IPS DF 6.9 (cell line): ENCODE measurements around the gene CLDN9.

Experiments used
- DNase-seq: peaks from one replicate; pipeline ENCODE4 v3.0.0-alpha.2; 2013; ENCODE audit warnings: low read depth, low spot score
- H3K27ac ChIP-seq: one replicate; pipeline ENCODE4 v1.5.1; 2013; ENCODE audit warnings: low read length, control low read depth
- H3K27me3 ChIP-seq: 2 replicates; pipeline ENCODE4 v1.6.1; 2013; ENCODE audit warnings: mild to moderate bottlenecking, low read length; ENCODE audit not compliant: control insufficient read depth, insufficient read depth
- H3K36me3 ChIP-seq: 2 replicates; pipeline ENCODE4 v1.6.1; 2013; ENCODE audit warnings: low read length; ENCODE audit not compliant: control insufficient read depth, insufficient read depth
- H3K4me1 ChIP-seq: 2 replicates; pipeline ENCODE4 v1.6.1; 2013; ENCODE audit warnings: low read length; ENCODE audit not compliant: control insufficient read depth, insufficient read depth
- H3K4me3 ChIP-seq: 2 replicates; pipeline ENCODE4 v1.5.1; 2013; ENCODE audit warnings: mild to moderate bottlenecking, low read length
- H3K9me3 ChIP-seq: 2 replicates; pipeline ENCODE4 v1.6.1; 2013; ENCODE audit warnings: low read length, inconsistent platforms; ENCODE audit not compliant: control insufficient read depth, insufficient read depth
- WGBS: extraction: QIAGEN DNeasy Blood & Tissue Kit; methylation state at CpG from one replicate; pipeline ENCODE4 v1.1.7; 2013; ENCODE audit warnings: mixed read lengths, missing lambda C conversion rate; ENCODE audit not compliant: insufficient read length, insufficient coverage; 5-methylcytosine and 5-hydroxymethylcytosine counted together

CLDN9 gene

GRCh38 chr16:3009568-3010390 lies 2.9 kb upstream of the CLDN9 start:
- H3K4me3 ChIP-seq = peak overlapping the region; percentile 1; the same call in 1 of the 2 replicates
- DNase-seq = no peak
- H3K36me3 ChIP-seq = peaks cover 3% of the 10 kb centered on the region; the same call in 1 of the 2 replicates
- WGBS = no CpG with 5 or more reads among the region's 21 CpGs
- H3K27ac ChIP-seq = peak overlapping the region; percentile 8
- no peaks in the 10 kb centered on the region for H3K27me3 ChIP-seq
- H3K4me1 ChIP-seq = peaks cover 40% of the 10 kb centered on the region
- no peaks in the 10 kb centered on the region for H3K9me3 ChIP-seq

DNA sequence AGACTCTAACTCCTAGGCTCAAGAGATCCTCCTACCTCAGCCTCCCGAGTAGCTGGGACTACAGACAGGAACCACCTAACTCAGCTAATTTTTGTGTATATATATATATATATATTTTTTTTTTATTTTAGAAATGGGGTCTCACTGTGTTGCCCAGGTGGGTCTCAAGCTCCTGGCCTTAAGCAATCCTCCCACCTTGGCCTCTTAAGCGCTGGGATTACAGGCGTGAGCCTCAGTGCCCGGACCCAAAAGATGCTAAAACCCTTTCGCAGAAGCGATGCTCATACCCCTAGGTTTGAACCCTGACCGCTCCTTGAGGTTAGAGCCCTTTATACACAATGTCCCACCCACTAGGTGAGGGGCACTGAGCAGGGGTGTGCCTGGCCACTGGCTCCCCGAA lies 2.2 kb upstream of the CLDN9 start:
- H3K27ac ChIP-seq = no peak overlapping the region
- H3K4me3 ChIP-seq = no peak overlapping the region
- H3K27me3 ChIP-seq = no peaks in the 10 kb centered on the region
- peaks cover 40% of the 10 kb centered on the region for H3K4me1 ChIP-seq
- peaks cover 3% of the 10 kb centered on the region for H3K36me3 ChIP-seq
- no peaks in the 10 kb centered on the region for H3K9me3 ChIP-seq
- DNase-seq = no peak
- WGBS = no CpG with 5 or more reads among the region's 8 CpGs

DNA sequence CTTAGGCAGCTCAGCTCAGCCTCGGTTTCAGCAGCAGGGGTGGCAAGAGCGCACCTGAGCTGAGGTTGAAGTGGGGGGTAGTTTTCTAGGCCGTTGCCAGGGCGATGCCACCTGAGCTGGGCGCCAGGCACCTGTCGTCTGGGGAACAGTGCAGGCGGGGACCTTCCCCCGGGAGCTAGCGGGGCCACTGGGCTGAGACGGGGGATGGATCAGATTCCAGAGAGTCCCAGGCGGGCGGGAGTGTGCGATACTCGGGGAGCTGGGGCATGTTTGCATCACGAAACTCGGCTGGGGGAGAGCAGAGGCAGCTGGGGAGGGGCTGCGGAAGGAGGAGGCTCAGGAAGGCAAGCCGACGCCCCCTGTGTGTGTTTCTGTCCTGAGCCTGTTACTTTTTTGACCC lies 477 bp upstream of the CLDN9 start:
- Histone ChIP-seq H3K4me3 (peak overlapping the region; percentile 14; the same call in 1 of the 2 replicates), H3K36me3 (peaks cover 10% of the 10 kb centered on the region), H3K4me1 (peaks cover 38% of the 10 kb centered on the region), H3K27me3 (no peaks in the 10 kb centered on the region), H3K9me3 (no peaks in the 10 kb centered on the region), H3K27ac (no peak overlapping the region)
- no peak for DNase-seq
- no CpG with 5 or more reads among the region's 19 CpGs for WGBS

DNA sequence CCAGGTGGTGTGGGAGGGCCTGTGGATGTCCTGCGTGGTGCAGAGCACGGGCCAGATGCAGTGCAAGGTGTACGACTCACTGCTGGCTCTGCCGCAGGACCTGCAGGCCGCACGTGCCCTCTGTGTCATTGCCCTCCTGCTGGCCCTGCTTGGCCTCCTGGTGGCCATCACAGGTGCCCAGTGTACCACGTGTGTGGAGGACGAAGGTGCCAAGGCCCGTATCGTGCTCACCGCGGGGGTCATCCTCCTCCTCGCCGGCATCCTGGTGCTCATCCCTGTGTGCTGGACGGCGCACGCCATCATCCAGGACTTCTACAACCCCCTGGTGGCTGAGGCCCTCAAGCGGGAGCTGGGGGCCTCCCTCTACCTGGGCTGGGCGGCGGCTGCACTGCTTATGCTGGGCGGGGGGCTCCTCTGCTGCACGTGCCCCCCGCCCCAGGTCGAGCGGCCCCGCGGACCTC lies 798 bp downstream of the CLDN9 start:
- H3K27ac ChIP-seq = no peak overlapping the region
- peaks cover 10% of the 10 kb centered on the region for H3K36me3 ChIP-seq
- no CpG with 5 or more reads among the region's 27 CpGs for WGBS
- no peak overlapping the region for H3K4me3 ChIP-seq
- no peaks in the 10 kb centered on the region for H3K9me3 ChIP-seq
- peaks cover 33% of the 10 kb centered on the region for H3K4me1 ChIP-seq
- H3K27me3 ChIP-seq = no peaks in the 10 kb centered on the region
- DNase-seq = no peak

DNA sequence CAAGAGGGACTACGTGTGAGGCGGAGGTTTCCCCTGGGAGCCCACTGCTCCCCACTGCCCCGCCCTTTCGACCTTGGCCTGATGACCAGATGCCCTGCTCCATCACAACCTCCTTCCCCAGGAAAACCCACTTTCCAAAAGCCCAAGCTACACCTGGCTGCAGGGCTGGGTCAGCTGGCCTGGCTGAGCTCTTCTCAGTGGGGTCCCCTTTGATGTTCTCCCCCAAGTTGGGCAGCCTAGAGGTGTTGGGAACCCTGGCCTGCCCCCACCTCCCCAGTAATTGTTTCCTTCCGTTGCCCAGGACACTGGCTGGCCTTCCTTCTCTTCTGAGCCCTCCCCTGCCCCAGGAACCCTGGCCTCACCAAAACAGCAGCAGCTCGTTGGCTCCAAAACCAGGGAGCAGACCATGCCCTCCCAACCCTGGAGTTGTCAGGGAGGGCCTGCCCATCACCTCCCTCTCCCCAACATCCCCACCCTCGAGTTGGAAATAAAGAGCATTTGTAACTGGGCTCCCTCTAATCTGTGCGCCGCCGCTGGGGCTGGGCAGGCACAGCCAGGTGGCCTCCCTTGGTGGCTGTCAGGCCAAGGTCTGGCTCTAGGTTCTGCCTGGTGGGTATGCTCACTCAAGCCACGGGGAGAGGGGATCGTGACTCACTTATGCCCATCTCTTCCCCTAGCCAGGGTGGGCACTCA lies 1.4 kb downstream of the CLDN9 start:
- Histone ChIP-seq H3K9me3 (no peaks in the 10 kb centered on the region), H3K4me3 (no peak overlapping the region), H3K27ac (no peak overlapping the region), H3K27me3 (no peaks in the 10 kb centered on the region), H3K36me3 (peaks cover 10% of the 10 kb centered on the region), H3K4me1 (peaks cover 30% of the 10 kb centered on the region)
- WGBS = no CpG with 5 or more reads among the region's 12 CpGs
- no peak for DNase-seq

DNA sequence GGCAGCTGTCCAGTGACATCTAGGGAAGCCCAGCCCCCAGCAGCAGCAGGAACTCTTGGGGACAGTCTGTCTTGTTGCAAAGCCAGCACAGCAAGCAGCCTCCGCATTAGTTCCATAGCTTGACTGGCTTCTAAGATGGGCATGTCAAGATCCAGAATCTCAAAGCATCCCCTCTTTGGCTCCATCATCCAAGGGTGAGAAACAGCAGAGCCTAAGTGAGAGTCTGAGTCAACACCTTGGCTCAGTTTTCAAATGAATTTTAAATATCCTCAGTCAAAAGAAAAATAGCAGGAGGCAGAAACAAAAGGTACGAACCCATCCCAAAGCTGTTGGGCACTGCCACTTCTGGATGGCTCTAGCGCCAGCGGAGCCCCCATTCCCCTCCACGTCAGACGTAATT lies 2.2 kb downstream of the CLDN9 start:
- Histone ChIP-seq H3K36me3 (peaks cover 10% of the 10 kb centered on the region), H3K27me3 (no peaks in the 10 kb centered on the region), H3K4me3 (no peak overlapping the region), H3K27ac (no peak overlapping the region), H3K9me3 (no peaks in the 10 kb centered on the region), H3K4me1 (peaks cover 30% of the 10 kb centered on the region)
- DNase-seq = no peak
- WGBS = no CpG with 5 or more reads among the region's 6 CpGs

DNA sequence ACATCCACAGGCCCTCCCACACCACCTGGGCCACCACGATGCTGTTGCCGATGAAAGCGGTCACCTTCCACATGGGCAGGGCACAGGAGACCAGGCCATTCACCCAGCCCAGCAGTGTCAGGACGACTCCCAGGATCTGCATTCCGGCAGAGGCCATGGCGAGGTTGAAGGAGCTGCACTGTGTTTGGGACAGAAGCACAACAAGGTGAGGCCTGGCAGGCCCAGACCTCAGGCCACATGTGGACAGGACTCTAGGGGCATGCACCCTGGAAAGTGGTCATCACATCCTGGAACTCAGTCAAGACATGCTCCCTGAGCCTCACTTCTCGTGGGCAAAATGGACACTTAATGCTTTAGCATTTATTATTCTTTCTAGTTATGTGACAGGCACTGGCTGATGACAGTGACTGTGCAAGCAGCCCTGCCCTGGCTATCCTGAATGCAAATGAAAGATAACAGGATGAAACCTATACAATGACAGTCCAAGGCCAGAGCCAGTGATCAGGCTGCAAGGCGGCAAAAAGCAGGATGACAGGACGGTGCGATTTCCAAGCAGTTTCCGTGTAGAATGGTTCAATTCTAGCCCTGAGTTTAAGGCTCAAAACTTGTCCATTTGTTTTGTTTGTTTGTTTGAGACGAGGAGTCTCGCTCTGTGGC lies 3.3 kb downstream of the CLDN9 start:
- H3K4me3 ChIP-seq = no peak overlapping the region
- H3K36me3 ChIP-seq = peaks cover 10% of the 10 kb centered on the region
- no CpG with 5 or more reads among the region's 13 CpGs for WGBS
- no peaks in the 10 kb centered on the region for H3K9me3 ChIP-seq
- H3K27me3 ChIP-seq = no peaks in the 10 kb centered on the region
- H3K27ac ChIP-seq = no peak overlapping the region
- no peak for DNase-seq
- peaks cover 27% of the 10 kb centered on the region for H3K4me1 ChIP-seq

GRCh38 chr16:3017344-3017743 lies 4.6 kb downstream of the CLDN9 start:
- H3K27ac ChIP-seq = no peak overlapping the region
- H3K36me3 ChIP-seq = peaks cover 13% of the 10 kb centered on the region
- H3K4me3 ChIP-seq = peak overlapping the region; percentile 76
- no CpG with 5 or more reads among the region's 20 CpGs for WGBS
- no peaks in the 10 kb centered on the region for H3K27me3 ChIP-seq
- H3K4me1 ChIP-seq = peaks cover 24% of the 10 kb centered on the region
- no peak for DNase-seq
- H3K9me3 ChIP-seq = no peaks in the 10 kb centered on the region

GRCh38 chr16:3017794-3018506 lies 5.2 kb downstream of the CLDN9 start, which contains the start of gene CLDN6:
Gene CLDN6 (minus strand): TSS chr16:3018183. CDS start chr16:3016021, 2,162 bp downstream.
- Histone ChIP-seq H3K4me1 (peaks cover 26% of the 10 kb centered on the region), H3K27me3 (no peaks in the 10 kb centered on the region), H3K9me3 (no peaks in the 10 kb centered on the region), H3K36me3 (peaks cover 16% of the 10 kb centered on the region), H3K27ac (no peak within 1 kb of the TSS), H3K4me3 (peak within 1 kb of the TSS; percentile 76)
- no CpG with 5 or more reads among the region's 52 CpGs for WGBS
- no peak for DNase-seq
